HL-60 (cell line): ENCODE data around the gene MACROD2.

ENCODE experiments used
- CTCF ChIP-seq: IDR thresholded peaks from one replicate; pipeline ENCODE4 v1.5.1; 2011; ENCODE audit warnings: low read length, control low read depth, inconsistent platforms; ENCODE audit not compliant: insufficient read depth
- POLR2AphosphoS5 ChIP-seq: IDR thresholded peaks from 2 replicates; pipeline ENCODE4 v1.6.1; 2012; ENCODE audit warnings: low read depth

GRCh38 chr20:15091421-15092037, 1096.2 kb downstream of the MACROD2 start:
- no peak for TF ChIP-seq CTCF
- TF ChIP-seq POLR2AphosphoS5, result no peak
